ENCODE measurements around the gene MAN1A1. TPM values are rescaled to one million over a fixed set of nuclear protein-coding genes. Genes with fewer than 3 reads are reported as not detected.
"Not testable (repeated sequence)": the region's sequence is repeated elsewhere in the genome, so short reads cannot be mapped to it uniquely, and the experiment has no call there.

Gene MAN1A1
- total RNA-seq, 1 donor from 2014 or later, result 87.1 TPM

DNA sequence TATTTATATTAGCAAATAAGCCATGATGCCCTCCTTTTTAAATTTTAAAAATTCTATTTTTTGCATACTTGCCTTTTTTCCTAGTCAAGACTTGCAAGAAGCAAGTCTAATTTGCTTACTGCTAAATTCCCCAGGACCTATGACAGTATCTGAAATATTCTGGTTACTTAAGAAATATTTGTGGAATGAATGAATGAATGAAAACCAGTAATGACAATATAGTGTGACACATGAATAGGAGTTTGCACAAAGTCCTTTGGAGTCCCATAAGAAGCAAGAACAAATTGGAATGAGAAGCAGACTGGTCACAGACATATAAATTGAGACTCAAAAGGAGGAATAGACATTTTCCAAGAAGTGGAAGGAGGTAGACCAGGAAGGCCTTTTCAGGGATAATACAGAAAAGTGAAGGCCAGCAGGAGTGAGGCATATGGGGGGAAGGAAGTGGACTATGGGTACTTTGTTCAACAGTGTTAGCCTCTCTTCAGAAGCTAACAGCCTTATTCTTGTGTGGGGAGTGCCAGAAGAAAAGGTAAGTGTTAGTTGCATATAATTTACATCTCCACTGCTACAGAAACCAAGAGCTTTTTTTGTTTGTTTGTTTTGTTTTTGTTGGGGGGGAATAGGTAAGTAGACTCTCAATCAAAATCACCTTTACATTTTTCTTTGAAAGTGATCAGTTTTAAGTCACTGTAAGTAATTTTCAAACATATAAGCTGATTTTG lies 177.5 kb downstream of the MAN1A1 start:
- no peak for DNase-seq (ENCODE audit: low spot score)

- no peak for DNase-seq (ENCODE audit: low spot score)
Measured at GRCh38 chr6:119171088-119171841, 178.3 kb downstream of the MAN1A1 start.

GRCh38 chr6:119170447-119171087 lies 179.0 kb downstream of the MAN1A1 start:
- no peak for DNase-seq (ENCODE audit: low spot score)

- no peak for DNase-seq (ENCODE audit: low spot score)
Measured at GRCh38 chr6:119170103-119170446, 179.5 kb downstream of the MAN1A1 start.

- DNase-seq (ENCODE audit: low spot score), result not testable (repeated sequence)
Measured at GRCh38 chr6:119169355-119169754, 180.2 kb downstream of the MAN1A1 start.

DNA sequence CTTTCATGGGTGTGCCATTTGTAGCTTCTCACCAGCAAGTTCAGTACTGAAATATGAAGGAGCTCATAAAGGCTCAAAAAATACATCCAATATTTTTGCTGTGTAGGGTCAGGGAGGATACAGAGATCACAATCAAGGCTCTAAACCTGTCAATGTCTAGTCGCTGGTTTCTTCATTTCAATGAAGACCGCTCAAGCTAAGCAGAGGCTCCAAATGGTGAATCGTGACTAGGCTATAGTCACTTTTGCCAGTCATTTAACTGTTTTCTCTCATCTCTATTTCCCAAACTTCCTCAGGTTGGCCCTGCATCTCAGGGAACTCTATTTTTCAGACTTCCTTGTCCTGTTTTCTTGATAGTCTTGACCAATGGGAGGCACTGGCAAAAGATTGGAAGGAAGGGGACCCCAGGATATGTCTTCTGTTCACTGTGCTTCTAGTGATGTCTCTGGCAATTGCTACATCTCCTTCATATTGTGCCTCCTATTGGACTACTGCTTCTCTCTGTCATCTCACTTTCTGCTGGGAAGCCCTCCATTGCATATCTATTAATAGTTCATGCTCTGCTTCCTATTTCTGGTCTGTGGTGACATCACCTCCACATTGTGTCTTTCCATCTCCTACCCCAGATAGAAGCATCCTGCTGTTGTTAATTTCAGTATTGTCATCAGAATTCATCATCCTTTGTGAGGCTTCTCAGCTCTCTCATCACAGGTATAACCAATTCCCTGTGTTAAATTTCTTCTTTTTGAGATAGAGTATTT lies 183.4 kb downstream of the MAN1A1 start:
- DNase-seq (ENCODE audit: low spot score), result no peak

DNA sequence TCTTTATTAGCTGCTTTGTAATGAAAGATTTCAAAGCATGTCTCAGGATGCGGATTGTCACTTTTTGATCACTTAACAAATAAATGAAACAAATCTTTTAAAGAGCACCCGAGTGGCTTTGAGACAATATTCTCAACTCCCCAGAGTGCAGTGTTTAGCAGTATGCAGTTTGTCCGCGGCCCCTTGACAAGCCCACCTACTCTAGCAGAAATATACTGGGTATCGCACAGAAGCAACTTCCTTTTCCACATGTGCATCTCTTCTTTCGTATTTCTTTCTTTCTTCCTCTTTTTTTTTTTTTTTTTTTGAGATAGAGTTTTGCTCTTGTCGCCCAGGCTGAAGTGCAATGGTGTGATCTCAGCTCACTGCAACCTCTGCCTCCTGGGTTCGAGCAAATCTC lies 186.6 kb downstream of the MAN1A1 start:
- DNase-seq (ENCODE audit: low spot score), result no peak

DNA sequence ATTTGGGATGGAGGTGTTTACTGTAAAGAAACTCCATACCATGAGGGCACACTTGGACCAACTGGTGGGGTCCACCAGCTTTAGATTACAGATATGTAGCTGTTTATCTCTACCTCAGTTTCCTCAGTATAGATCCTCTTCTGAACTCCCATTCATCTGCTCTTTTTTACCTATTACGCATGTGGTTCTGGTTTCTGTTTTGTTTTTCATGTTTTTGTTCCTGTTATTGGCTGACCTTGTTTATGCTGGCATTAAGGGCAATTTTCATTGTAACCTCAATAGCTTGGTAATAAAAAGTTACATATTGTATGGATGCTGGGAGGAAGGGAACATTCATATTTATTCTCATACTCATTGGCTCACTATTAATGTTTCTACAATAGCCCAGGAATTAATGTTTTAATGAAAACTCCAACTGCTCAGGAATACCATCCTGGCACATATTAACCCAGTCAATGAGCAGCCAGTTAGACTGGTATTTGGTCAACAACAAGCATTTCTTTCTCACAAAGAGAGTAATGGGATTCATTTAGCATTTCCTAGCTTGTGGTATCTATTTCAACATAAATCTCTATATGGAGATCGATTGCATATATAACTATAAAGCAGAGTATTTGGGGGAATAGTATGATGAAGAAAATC lies 187.3 kb downstream of the MAN1A1 start:
- DNase-seq (ENCODE audit: low spot score), result no peak

DNA sequence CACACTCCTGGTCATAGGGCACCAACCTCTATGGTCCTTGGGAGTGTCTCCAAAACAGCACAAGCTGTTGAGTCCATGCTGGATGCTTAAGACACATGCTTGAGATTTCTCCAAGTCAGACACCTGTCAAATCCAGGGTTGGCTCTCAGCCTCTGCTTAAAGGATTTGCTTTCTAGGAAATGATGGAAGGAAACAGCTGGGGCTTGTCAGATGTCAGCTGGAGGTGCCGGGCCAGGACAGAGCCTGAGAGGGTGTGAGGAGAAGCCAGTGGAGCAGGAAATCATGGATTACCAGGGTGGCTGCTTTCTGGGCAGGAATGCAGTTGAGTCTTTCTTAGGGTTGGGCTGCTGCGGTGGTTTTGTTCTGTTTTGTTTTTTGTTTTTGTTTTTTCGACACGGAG lies 188.1 kb downstream of the MAN1A1 start:
- no peak for DNase-seq (ENCODE audit: low spot score)

- DNase-seq (ENCODE audit: low spot score), result no peak
Measured at GRCh38 chr6:119160911-119161310, 188.7 kb downstream of the MAN1A1 start.

DNA sequence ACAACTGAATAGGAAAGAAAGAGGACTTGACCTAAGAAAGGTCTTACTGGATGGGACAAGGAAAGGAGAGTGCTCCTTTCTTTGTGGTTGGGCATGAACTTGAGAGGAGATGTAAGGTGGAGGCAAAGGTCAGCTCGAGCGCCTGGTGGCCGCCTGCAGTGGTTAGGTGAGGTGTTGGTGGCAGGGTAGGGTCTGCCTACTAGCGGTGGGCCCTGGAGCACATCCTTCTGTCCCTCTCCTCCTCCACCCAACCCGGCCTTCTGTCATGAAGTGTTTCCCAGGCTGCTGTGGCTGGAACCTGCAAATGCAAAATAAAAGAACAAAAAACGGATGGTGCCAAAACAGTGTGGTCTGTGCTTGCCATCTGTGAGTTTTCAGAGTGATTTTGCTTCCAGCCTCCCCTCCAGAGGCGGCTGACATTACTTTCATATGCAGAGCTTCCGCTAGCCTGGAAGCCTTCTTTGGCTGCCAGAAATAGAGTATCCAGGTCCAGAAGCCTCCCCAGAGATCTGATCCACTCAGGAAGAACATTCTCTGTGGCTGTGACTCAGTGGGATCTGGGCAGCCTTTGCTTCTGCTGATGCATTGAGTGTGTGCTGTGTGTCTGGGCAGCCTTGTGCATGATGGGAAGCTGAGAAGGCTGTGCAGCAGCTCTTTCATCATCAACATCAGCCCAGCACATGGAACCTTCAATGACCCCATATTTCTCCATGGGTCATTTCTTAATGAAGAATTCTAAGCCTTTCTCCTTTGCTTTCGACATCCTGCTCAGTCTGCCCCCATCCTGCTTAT lies 191.3 kb downstream of the MAN1A1 start:
- DNase-seq (ENCODE audit: low spot score), result peak; percentile 57

GRCh38 chr6:119157506-119157815 lies 192.1 kb downstream of the MAN1A1 start:
- no peak for DNase-seq (ENCODE audit: low spot score)

GRCh38 chr6:119156757-119157505 lies 192.6 kb downstream of the MAN1A1 start:
- DNase-seq (ENCODE audit: low spot score), result no peak

- DNase-seq (ENCODE audit: low spot score), result not testable (repeated sequence)
Measured at GRCh38 chr6:119156082-119156481, 193.5 kb downstream of the MAN1A1 start.

DNA sequence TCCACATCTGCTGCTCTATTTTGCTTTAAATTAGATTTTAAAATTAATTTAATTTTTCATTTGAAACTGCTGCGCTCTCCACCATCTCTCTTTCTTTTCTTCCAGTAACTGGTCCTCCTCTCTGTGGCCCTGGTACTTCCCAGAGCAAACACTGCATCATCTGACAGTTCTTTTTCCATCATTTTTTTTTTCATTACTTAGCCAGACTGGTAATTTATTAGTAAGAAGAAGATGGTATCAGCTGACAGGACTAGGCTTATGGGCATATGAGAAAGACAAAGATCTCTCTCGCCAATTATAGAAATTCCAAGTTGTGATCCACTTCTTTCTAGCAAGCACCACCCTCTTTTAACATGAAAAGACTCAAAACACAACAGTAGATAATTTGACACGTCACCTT lies 197.4 kb downstream of the MAN1A1 start:
- DNase-seq (ENCODE audit: low spot score), result no peak

- DNase-seq (ENCODE audit: low spot score), result no peak
Measured at GRCh38 chr6:119148825-119149525, 200.6 kb downstream of the MAN1A1 start.

- DNase-seq (ENCODE audit: low spot score), result peak; percentile 61
Measured at GRCh38 chr6:119148098-119148824, 201.3 kb downstream of the MAN1A1 start.

- DNase-seq (ENCODE audit: low spot score), result peak; percentile 88
Measured at GRCh38 chr6:119147101-119148053, 202.2 kb downstream of the MAN1A1 start.
